NCI-H2227 (cell line): ENCODE data around the gene SLC29A2.
"Not testable (repeated sequence)": the region's sequence is repeated elsewhere in the genome, so short reads cannot be mapped to it uniquely, and the experiment has no call there.

Source experiments
- DNase-seq: peaks from one replicate; lab custom pipeline; 2025; ENCODE audit not compliant: unreplicated experiment; lab: John Stamatoyannopoulos, UW

The SLC29A2 gene

GRCh38 chr11:66334605-66335442, 36.7 kb downstream of the SLC29A2 start:
- DNase-seq: no peak

DNA sequence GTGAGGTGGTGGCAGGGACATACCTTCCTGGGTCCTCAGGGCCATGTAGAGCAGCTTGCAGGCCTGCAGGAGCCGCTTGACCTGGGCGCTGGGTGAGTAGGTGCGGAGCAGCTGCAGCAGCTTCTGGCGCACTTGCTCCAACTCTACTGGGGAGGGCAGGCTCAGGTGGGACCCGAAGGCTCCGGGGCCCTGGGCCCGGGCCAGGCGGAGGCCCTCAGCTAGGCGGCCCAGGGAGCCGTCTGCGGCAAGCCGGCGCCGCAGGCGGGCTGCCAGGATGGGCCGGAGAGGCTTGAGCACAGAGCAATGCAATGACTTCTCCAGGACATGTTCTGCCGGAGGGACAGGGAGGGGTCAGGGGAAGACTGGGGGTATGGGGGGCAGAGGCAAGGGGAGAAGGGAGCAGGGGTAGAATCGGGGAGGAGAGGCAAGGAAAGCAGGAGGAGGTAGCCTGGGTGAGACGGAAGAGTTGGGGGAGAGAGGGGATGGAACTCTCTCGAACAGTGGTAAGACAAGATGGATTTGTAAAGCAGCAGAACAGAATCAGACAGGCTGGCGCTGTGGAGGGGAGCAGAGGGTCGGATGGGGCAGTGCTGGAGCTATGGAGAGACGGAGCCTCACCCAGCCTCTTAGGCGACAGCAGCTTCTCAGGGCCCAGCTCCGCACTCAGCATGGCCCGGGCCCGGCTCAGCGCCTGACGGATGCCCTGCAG, 37.5 kb downstream of the SLC29A2 start:
- DNase-seq: no peak

DNA sequence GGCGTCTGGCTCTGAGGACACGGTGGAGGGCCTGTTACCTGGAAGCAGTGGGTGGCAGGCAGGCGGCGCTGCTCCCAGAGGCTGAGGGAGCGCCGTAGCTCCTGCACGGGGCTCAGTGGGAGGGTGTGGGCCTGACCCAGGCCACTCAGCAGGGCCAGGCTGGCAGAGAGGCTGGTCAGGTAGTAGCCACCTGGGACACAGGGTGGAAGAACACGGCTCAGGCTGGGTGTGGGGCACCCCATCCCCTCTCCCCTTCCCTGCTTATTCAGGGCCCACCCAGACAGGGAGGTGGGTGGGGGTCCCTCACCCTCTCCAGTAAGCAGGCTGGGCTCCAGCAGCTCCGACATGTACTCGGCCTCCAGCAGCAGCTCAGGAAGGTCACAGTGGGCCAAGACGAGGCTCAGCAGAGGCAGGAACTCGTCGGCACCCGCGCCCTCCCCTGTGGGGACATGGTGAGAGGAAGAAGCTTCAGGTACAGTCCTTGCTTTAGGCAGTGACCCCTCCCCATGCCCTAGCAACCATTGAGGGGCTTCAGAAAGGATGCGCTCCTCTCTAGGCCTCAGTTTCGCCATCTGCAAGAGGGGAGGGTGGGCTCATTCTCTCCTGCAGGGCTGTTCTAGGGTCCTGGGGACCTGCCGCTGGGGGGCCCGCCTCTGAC, 38.2 kb downstream of the SLC29A2 start:
- no peak for DNase-seq

GRCh38 chr11:66332371-66333219, 39.0 kb downstream of the SLC29A2 start:
- DNase-seq: no peak

DNA sequence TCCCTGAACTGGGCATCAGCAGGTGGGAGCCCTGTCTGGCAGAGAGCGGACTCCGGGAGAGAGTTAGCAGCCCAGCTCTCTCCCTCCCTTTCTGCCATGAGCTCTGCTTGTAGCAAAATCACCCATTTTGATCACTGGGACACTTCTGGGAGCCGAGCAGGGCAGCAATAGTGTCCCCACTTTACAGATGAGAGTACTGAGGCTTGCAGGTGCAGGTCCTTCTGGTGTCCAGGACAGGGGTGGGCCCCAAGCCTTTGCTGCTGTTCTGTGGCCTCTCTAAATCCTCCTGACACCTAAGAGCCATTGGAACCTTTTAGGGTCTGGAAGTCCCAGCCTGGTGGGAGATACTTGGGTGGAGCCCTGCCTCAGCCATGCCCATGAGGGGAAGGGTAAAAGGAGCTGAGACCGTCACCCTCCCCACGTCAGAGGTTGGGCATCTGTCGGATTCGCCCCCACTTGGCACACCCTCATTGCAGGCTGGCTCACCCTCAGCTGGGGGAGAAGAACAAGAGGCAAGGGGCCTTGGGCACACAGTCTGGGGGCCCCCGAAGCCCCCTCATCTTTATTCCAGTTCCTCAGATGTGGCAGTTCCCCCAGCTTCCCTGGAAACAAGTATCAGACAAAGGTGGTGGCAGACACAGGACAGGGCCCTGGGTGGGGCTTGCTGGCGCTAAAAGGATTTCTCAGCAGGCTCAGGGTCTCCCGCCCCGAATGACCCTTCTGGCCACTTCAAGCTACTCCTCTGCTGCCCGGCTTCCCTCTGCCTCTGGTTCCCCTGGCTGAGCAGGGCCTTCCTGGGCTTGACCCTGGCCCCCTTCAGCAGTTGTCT, 39.8 kb downstream of the SLC29A2 start:
- DNase-seq: no peak

- DNase-seq: no peak
Observed at GRCh38 chr11:66330931-66331330, 40.6 kb downstream of the SLC29A2 start.

DNA sequence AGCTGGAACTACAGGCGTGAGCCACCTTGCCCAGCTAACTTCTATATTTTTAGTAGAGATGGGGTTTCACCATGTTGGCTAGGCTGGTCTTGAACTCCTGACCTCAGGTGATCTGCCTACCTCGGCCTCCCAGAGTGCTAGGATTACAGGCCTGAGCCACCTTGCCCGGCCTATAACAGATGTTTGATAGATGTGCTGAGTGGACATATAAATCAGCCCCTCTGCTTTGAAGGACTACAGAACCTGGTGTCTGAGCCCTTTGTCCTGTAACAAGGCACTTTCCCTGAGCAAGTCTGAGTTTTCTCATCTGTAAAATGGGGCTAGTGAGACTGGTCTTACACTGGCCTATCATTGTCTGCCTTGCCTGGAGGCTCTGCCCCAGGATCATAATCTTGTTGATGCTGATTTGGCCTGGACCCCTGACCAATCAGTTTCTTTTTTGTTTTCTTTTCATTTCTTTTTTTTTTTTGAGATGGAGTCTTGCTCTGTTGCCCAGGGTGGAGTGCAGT, 42.3 kb downstream of the SLC29A2 start:
- DNase-seq: no peak

DNA sequence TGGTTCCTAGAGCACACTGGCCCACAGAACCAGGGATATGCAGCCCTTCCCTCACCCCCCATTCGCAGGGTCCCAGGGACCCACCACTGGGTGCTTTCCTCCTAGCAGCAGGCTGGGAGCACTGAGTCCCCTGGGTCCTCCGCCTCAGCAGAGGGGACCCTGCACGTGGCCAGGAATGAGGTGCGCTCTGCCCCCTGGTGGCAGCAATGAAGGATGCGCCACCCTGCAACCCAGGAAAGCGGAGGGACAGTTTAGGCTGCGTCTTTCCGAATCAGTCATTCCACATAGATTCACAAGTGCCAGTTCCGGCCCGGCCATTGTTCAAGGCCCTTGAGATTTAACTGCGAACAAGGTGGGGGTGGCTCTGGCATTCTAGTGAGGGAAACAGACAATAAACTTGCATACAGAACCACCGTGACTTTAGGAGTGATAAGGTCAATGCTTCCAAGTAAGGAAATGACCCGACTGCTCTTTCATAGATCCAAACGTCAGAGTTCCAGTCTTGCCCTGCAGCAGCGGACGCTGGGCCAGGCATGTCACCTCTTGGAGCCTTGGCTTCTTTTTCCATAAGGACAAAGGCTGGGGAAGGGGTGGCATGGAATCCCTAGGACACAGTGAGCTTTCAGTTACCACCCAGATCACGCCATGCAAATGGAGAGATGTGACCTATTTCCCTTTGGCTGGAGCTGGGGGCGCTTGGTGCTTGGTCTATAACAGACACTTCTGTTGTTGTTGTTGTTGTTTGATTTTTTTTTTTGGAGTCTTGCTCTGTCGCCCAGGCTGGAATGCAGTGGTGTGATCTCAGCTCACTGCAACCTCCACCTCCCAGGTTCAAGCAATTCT, 43.0 kb downstream of the SLC29A2 start:
- DNase-seq: peak; percentile 79

DNA sequence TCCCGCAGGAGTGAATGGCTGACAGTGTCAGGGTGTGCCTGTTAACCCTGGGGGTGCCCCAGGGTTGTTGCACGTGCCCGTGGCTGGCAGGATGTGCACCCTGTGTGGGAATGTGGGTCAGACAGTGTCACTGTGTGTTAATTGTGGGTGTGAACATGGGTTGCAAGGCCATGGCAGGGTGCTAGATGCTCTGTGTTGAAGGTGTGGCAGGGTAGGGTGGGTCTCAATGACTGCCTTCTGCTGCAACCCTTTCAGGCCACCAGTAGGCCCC, 43.6 kb downstream of the SLC29A2 start:
- no peak for DNase-seq

GRCh38 chr11:66327171-66328030, 44.2 kb downstream of the SLC29A2 start:
- DNase-seq: no peak

GRCh38 chr11:66326261-66327111, 45.1 kb downstream of the SLC29A2 start:
- no peak for DNase-seq

DNA sequence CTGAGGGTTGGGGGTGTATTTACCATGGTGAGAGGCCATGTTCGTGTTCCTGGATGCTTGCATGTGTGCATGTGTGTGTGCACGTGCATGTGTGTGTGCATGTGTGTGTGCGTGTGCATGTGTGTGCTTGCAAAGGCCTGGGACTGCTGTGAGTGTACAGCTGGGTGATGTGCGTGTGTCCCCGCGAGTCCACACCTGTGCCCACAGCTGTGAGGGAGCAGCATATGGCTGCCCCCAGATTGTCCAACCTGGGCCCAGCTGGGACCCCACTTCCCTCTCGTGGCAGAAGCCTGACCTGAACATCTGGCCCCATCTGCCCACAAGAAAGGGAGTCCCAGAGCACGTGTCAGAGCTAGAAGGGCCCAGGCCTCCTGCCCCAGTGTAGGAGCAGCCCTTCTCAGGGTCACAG, 46.3 kb downstream of the SLC29A2 start:
- no peak for DNase-seq

GRCh38 chr11:66324664-66325063, 46.9 kb downstream of the SLC29A2 start:
- DNase-seq: no peak

DNA sequence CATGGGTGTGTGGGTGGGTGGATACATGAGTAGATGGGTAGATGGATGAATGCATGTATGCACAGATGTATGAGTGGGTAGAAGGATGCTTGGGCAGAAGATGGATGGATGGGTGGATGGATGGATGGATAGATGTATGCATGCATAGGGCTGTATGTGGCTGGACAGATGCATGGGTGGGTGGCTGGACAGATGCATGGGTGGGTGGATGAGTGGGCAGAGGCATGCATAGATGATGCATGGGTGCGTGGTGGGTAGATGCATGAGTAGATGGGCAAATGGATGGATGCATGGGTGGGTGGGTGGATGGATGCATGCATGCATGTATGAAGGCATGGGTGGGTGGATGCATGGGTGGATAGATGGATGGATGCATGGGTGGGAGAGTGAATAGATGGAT, 47.9 kb downstream of the SLC29A2 start:
- no peak for DNase-seq

- no peak for DNase-seq
Observed at GRCh38 chr11:66322732-66323427, 48.7 kb downstream of the SLC29A2 start.

- DNase-seq: no peak
Observed at GRCh38 chr11:66321606-66322005, 50.0 kb downstream of the SLC29A2 start.

GRCh38 chr11:66320748-66321147, 50.8 kb downstream of the SLC29A2 start:
- DNase-seq: not testable (repeated sequence)
